Activated T-cell treated with anti-CD3 and anti-CD28 coated beads, Interleukin-2, amount 50 U/mL, for 48 hours (primary cell): ENCODE data around the gene NOD1.

Source experiments
- DNase-seq, 2 experiments: peaks; one replicate each; pipeline ENCODE4 v3.0.0-alpha.2; 2020

The NOD1 gene

DNA sequence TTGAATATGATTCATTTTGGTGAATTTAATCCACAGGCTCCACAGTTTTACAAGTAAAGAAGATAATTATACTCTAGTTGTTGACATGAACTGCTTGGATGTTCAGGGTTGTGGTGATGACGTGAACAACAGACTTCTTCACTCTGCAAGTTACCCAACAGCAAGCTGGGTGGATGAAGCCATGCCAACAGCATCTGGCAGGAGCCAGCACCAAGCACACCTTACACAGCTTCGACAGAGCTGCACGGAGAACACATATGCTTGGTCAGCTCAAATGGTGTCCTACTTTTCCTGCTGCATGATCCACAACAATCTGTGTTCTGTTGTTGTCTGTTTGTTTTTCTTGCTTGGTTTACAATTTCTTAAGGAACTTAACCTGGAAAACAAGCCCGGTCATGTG is 9.8 kb downstream of the NOD1 start:
- DNase-seq = no peak

DNA sequence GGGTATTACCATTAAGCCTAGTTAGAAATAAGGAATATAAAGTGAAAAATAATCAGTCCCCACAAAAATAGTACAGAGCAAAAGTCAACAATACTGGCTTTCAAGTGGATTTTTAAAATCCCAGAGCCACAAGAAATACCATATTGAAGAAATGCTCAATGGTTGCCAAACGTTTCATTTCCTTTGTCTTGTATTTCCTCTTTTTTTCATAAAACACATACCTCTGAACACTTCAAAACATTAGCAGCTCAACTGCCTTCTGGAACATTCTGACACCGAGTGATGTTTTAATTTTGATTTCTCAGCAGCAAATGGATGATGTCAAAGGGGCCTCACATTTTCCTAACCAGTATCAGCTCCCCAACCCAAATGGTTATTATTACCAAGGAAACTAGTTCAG is 10.5 kb downstream of the NOD1 start:
- DNase-seq = no peak

DNA sequence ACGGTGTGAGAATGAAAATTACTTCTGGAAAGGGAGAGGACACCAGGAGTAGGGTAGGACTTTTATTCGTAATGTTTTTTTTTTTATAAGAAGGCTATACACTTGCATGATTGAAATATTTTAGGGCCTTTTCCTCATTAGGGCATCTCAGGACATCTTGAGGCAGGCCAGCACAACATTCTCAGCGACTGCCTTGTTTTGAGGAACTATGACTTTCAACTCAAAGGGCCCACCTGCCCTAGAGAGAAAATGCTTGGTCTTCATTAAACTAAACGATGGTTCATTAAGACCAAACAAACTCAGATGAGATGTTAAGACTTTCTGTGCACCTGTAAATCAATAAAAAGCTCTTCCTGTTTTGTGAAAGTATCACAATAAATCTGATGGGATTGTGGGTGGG is 11.3 kb downstream of the NOD1 start:
- no peak for DNase-seq

DNA sequence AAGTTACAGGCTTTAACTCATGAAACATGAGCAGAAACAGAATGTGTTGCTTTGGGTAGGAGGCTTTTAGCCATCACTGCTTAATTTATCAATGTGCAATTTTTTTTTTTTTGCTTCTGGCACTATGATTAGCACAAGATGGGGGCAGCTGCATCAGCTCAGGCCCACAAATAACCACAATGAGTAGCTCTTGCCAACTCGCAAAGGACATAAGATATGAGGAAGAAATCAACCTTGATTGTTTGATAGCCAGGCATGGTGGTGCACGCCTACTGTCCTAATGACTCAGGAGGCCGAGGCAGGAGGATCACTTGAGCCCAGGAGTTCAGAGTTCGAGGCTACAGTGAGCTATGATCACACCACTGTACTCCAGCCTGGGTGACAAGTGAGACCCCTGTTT is 12.3 kb downstream of the NOD1 start:
- DNase-seq = no peak

DNA sequence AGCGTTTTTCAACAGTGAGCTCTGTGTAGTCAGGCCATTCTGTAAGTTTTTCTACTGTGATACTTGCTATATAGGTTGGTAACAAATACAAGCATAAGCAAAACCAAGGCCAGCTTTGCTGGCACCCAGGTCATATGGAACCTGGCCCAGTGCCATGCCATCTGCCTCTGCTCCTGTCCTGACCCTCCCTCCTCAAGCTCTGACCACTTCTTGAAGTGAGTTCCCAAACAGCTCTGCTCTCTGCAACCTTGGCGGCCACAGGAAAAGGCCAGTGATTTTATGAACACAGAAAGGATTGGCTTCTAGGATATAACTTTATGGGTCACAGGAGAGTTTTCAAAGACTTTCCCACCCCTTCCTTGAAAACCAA is 12.8 kb downstream of the NOD1 start:
- DNase-seq = no peak

DNA sequence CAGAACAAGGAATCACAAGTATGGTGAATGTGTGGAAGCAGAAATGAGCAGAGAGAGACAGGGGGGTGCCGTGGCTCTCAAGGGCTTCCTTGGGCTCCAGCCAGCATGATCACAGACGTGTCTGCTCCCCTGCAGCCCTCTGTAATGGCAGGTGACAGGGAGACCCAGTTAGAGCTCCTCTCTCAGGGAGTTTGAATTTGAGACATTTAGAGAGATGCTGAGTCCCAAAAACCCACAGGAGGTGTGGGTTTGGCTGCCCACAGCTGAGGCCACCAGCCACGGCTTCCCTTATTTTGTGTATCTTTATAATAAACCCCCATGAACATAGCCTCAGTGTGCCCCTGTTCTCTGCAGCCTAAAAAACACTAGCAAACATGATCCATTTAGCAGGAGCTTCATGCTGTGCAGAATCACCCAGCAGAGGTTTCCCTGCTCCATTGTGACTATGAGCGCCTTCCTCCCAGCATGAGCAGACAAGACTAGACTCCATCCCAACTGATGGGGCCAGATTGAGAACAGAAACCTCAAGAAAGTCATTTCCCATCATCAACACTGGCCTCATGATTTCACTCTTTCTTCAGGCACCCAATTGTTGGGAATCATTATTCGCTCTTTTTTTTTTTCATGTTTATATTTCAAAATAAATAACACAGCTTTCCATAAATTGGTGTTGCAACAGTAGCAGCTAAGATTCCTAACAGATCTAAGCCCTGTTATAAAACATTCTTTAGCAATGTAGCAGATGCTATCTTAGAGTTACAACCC is 13.4 kb downstream of the NOD1 start:
- no peak for DNase-seq

DNA sequence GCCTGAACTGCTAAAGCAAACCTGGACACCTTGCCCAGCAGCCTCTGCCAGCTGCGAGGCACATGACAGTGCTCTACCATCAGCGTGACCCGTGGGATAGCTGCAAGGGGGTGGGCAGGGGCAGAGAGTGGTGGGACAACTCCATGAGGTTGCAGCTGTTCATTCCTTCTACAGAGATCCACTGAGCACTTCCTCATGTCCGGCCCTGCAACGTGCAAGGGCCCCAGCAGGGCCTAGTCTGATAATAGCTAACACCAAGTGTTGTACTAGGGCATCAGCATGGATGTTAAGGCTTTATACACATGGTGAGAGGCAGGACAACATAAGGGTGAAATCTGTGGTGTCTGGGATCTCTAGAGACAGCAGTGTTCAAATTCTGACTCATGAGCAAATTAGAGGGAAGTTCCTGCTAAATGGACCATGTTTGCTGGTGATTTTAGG is 14.3 kb downstream of the NOD1 start:
- no peak for DNase-seq

DNA sequence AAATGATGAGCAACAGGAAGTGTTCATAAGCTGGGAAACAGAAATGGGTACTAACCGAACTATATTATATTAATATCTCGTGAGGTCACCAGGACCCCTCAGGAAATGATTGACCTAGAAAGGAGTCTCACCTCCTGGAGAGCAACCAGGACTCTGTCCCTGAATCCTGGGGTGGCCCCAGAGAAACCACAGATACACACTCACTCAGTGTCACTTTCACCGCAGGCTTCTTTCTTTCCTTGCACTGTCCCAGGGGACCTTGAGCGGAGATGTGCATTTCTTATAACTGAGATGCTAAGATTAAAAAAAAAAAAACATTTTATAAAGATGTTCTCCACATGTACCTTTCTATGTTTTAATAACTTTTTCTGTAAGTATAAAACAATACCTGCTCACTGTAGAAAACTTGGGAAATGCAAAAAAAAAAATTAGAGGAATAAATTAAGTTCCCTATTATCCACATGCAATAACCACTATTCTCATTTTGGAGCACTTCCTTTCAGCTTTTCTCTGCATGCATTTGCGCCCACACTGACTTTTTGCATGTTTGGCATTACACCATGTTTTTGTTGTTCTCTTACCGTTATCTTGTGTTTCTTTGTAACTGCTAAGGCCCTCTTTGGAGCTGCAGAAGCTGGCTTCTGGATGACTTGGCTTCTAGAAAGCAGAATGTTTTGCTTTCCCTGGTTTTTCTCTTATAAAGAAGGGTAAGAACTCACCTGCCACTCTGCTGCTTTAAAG is 15.0 kb downstream of the NOD1 start:
- DNase-seq = no peak

DNA sequence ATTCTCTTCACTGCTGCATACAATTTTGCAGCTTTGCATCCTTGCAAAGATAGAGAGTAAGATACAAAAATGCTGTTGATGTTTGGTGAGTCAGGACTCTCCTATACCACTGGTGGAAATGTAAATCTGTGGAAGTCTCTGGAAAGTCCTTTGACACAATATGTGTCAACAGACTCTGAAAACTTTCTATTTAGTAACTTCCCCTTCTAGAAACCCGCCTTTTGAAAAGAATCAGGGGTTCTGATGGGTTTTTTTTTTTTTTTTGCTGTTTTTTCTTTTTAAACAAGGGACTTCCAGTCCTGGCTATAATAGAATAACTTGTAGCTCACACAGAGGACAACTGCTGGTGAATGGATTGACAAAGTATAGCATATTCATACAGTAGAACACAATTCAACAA is 16.4 kb downstream of the NOD1 start:
- no peak for DNase-seq

DNA sequence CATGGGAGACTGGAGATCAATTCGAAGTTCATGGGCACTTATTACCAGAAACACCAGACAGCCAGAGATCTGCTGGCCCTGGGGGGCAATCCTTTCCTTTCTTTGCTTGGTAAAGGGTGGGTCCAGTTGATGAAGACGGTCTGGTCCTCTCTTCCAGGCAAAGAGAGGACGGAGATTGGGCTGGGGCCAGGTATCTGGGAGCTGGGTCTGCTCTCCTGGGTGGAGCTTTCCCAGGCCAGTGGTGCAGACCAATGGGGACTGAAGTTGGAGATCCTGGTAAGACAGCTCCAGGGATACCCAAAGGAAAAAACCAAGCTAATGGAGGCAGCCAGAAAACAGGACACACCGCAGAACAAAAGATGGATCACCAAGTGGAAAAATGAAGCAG is 18.3 kb downstream of the NOD1 start:
- no peak for DNase-seq

DNA sequence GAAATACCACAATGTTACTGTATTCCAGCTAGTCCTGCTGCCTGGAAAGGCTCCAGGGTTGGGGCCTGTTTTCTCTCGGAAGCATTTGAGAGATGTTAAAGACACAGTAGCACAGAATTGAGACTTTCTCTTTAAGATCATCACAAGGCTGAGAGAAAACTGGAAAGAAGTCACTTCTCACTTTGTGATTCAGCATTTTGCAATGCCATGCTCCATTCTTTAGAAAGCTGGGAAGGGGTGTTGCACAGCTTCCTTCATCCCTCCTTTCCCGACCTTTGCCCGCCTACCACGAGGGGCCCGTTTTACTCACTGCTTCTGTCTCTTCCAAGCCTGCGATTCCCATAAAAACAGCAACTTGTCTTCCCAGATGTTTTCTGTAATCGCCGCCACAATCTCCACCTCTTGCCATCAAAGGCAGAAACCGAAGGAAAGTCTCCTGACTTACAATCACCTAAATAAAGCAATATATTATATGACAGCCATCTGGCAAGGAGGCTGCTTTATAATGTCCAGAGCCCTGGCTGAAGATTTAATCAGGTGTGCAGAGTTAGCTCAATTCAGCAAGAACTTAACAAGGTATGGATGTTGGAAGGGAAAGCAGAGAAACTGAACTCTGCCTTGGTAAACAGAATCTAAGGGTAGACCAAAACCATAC is 18.9 kb downstream of the NOD1 start:
- DNase-seq = no peak

DNA sequence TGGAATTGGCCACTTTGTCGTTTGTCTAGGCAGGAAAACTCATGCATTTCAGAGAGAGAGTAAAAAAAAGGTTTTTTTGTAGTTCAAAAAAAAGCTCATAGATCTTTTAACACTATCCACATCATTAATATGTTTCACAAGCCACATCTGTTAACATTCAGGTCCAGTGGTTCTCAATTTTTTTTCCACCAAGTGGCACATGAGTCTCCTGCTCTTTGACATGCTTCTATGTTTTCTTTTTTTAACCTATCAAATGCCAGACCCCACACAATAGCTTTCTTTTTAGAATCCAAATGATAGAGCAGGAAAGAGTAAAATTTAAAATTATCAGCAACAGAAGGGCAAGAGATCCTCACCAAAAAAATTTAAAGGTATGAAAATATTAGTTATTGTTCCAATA is 20.3 kb downstream of the NOD1 start:
- no peak for DNase-seq

DNA sequence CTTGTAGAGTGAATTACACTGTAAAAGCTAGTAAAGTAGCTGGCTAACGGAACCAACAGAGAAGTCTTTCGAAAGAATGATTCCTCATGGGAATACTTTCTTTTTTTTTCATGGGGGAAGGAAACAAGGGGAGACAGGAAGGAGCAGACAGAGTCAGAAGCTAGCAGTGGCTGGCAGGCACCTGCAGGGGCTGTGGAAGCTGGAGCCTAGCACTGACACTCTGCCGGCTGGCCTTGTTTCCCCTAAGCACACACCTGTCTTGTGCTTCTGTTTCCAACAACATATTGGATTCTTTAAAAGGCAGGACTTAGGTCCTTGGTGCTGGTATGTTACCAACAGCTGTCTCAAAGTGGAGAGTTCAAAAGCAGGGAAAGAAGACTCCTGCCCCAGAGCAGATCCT is 24.7 kb downstream of the NOD1 start:
- no peak for DNase-seq

DNA sequence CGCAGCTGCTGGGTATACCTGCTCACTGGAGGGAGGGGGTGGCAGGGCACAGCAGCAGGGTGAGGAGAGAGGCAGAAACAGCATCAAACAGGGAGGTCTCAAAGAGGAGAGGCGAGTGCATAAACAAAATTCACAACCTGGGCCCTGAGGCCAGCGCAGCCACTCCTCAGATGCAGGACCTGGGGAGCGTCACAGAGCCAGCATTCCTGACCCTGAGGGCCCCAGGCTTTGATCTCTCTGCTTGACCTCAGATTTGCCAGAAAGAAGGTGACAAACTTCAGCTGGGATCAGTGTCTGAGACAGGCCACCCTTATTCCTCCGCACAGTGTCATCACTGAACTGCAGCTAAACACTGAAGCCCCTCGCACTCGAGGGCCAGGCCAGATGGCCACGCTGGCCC is 25.6 kb downstream of the NOD1 start:
- DNase-seq = no peak

DNA sequence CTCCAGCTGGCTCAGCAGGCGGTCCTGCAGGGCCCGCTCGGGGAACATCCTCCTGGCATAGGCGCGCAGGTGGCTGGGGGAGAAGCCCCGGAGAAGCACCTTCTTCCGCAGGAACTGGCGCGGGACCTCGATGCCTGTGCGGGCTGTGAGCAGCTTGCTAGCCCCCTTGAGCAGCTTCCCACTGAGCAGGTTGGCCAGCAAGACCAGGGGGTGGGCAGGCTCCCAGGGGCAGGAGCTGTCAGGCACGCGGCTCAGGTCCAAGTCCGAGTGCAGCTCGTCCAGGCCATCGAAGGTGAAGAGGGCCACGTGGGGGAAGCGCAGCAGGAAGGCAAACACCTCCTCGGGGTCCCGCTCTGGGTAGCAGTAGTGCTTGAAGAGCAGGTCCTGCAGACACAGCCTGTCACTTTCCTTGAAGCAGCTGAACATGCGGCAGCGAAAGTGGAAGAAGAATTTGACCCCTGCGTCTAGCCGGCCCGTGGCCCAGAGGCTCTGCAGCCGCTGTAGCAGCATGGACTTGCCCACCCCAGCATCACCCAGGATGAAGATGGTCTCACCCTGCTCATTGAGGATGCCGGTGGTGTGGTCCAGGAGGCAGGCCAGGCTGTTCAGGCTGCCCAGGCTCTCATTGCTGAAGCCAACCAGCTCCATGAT is 26.2 kb downstream of the NOD1 start:
- no peak for DNase-seq

DNA sequence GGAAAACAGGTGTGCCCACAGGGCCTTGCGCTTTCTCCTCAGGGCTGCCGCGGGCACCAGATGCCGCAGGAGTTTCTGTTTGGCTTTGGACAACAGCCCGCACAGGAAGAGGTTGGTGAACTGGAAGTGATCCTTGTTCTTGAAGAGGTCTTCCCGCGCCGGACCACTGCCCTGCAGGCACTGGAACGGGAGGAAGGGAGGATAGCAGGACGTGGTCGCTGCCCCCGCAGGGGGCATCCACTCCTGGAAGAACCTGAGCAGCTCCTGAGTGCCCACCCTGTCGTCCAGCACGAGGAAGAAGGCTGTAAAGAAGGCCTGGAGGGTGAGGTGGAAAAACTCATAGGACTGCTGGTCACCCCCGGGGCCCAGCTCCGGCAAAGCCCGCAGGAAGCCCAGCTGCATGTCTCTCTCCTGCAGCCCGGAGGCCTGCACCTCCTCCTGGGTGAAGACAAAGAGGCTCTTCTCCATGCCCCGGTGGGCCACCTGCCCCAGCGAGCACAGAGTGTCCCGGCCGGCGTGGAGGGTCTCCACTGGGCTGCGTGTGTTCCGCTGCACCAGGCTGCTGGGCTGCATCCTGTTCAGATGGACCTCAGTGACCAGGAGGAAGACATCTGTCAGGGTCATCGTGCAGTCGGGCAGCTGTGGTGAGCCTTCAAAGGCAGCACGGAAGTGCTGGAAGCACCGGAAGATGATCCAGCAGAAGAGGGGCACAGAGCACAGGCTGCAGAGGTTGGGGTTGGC is 26.9 kb downstream of the NOD1 start:
- DNase-seq = no peak

DNA sequence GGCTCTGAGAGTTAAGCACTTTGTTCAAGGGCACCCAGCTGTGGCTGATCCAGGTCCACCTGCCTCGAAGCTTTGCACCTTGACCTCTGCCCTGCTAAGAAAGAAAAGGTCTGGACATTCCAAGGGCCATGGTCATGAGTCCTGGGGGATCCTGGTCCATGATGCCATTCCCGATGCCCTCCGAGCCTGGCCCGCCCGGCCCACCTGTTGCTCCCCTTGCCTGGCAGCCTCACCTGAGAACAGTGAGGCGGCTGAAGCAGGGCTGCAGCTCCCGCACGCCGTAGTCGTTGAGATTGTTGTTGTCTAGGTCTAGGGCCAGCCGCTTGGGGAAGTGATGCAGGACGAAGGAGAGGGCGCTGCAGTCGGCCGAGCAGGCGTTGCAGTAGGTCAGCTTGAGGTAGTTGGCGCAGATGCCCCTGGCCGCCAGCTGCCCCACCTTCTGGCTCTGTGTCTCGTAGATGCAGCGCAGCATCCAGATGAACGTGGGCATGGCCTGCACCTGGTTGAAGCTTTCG is 27.5 kb downstream of the NOD1 start:
- no peak for DNase-seq

DNA sequence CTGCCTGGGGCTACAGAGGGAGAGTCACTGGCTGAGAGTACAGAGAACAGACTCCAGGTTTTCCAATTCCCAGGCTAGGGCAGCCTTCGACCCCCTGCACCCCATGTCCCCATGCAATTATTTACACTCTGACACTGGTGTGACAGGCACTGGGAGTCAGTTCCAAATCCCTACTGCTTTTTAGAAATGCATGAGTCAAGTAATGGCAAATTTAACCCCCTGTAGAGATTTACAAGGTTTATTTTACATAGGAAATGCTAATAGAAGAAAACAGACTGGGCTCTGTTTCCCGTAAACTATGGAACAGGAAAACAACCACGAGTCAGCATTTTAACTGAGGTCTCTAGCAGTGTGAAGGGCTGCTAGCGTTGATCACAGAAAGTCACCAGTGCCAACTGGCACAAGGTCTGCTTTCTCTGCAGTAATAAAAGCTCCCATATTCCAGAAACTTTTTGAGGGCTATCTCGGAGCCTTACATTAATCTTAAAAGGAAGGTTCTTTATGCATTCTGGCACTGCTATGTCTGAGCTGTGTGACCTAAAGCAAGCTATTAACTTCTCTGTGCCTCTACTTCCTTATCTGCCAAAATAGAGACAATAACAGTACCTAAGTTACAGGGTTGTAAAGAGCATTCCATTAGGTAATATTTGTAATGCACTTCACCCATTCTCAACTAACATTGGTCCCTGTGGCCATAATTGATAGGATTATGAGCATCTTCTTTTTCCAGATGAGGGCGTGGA is 28.2 kb downstream of the NOD1 start:
- DNase-seq = no peak

DNA sequence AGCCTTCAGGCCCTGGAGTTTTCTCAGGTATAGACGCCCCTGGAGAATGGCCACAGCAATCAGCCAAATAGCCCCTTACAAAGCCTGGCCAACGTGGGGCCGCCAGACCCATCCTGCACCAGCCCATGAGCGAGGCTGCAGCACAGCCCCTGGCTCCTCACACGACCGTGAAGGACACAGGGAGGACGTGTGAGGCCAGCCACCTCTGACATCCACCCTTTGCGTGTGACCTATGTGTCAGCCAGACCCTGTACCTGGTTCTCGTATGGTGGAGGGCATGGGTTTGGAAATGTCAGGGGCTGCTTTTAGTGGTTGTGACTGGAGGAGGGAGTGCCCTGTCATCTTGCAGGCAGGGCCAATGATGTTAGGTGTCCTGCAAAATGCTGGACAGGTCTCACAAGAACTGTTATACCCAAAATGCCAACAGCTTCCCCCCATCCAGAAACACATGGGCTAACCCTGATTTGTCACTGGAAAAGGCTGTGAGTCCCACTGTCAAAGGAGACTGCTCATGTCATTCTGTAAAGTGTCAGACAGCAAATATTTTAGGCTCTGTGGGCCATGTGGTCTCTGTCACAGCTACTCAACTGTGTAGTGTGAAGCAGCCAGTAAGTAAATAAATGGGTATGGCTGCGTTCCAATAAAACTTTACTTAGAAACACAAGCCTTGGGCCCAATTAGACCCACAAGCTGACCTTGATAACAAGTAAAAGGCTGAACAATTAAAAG is 30.0 kb downstream of the NOD1 start:
- DNase-seq = no peak

DNA sequence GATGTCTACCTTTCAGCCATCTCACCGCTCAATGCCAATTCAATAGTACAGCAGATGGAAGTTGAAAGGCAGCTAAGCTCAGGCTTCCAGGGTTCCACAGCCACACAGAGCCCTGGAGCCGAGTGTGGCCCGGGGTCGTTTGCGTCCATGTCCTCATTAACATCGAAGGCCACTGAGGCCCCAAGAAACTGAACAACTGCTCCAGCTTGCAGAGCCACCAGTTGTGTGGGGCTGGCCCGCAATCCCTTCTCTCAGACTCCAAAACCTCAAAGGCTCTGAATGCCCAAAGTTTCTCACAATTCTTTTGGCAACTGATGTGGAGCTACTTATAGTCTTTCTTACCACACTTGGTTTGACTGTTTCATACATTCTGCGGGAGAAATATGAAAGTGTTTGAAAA is 31.1 kb downstream of the NOD1 start:
- DNase-seq = no peak

DNA sequence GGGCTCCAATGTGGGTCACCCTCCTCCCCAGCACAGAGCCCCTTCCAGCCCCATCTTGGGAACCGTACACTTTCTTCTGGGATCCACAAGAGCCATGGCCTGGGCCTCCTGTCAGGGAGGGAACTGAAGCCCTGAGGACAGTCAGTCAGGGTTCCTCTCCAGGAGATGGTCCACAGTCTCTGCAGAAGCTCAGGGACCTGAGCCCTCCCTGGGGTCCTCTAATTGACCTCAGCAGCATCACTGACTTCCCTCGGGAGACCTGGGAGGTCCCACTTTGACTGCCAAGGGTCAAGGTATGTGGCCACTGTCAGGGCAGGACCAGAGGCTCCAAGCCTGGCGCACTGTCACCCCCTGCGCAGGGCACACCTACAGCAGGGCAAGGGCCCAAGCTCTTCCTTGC is 32.3 kb downstream of the NOD1 start:
- no peak for DNase-seq
